SK-N-SH (cell line): Measurements from ENCODE around the gene SLC7A7. TPM values are rescaled to one million over a fixed set of nuclear protein-coding genes. Genes with fewer than 3 reads are reported as not detected.

Source experiments
- CTCF ChIA-PET: fragments of 300-600, 350-600 bp; formaldehyde crosslinking; extraction: SDS; loops from one replicate; lab custom pipeline; 2021; lab: Yijun Ruan, JAX
- POLR2A ChIA-PET: fragments of 350-600 bp; sonication (Branson Sonifier 250); formaldehyde crosslinking; extraction: SDS; loops from one replicate; lab custom pipeline; 2020; ENCODE audit warnings: antibody characterized with exemption, inconsistent platforms; lab: Yijun Ruan, JAX
- DNase-seq: peaks from one replicate; pipeline ENCODE4 v3.0.0; 2012
- H2AFZ ChIP-seq: fragments of 200-600 bp; sonication (generic); 2 replicates; pipeline ENCODE4 v1.8.1; 2016; ENCODE audit warnings: antibody characterized with exemption, mild to moderate bottlenecking, low read depth
- H3F3A ChIP-seq: fragments of 200-600 bp; sonication (generic); replicated peaks from 2 replicates; pipeline ENCODE3; 2016; ENCODE audit warnings: antibody characterized with exemption, mild to moderate bottlenecking; ENCODE audit not compliant: insufficient read depth
- H3K27ac ChIP-seq, 2 experiments: fragments of 200-500 bp in 1 of 2; fragments of 200-600 bp in 1 of 2; sonication (Bioruptor generic) in 1 of 2; sonication (generic), shearing (Covaris generic) in 1 of 2; 2 replicates each; pipeline versions ENCODE4 v1.5.1 to v1.6.1; 2014 to 2016; ENCODE audit warnings: low read depth in 2 of 2, inconsistent platforms in 1 of 2, low read length in 1 of 2, mild to moderate bottlenecking in 1 of 2, mixed read lengths in 1 of 2
- H3K27me3 ChIP-seq: fragments of 200-600 bp; sonication (generic), shearing (Covaris generic); 2 replicates; pipeline ENCODE4 v1.6.1; 2016; ENCODE audit warnings: mixed run types; ENCODE audit not compliant: insufficient read depth
- H3K36me3 ChIP-seq, 2 experiments: fragments of 200-500 bp in 1 of 2; fragments of 200-600 bp in 1 of 2; sonication (Bioruptor generic) in 1 of 2; sonication (generic) in 1 of 2; replicated peaks in 1 of 2; 2 replicates each; pipeline versions ENCODE3 to v1.5.1; 2014 to 2016; ENCODE audit warnings: low read length in 1 of 2, mild to moderate bottlenecking in 1 of 2; ENCODE audit not compliant: insufficient read depth in 2 of 2, control insufficient read depth in 1 of 2
- H3K4me1 ChIP-seq, 2 experiments: fragments of 200-500 bp in 1 of 2; fragments of 200-600 bp in 1 of 2; sonication (Bioruptor generic) in 1 of 2; sonication (generic), shearing (Covaris generic) in 1 of 2; 2 replicates each; pipeline versions ENCODE4 v1.5.1 to v1.6.1; 2014 to 2016; ENCODE audit warnings: low read depth in 1 of 2, low read length in 1 of 2, mixed run types in 1 of 2; ENCODE audit not compliant: insufficient read depth in 2 of 2, control insufficient read depth in 1 of 2
- H3K4me2 ChIP-seq: fragments of 200-600 bp; sonication (generic), shearing (Covaris generic); 2 replicates; pipeline ENCODE4 v1.6.1; 2017; ENCODE audit warnings: mixed run types
- H3K4me3 ChIP-seq, 2 experiments: fragments of 200-500 bp in 1 of 2; fragments of 200-600 bp in 1 of 2; sonication (Bioruptor generic) in 1 of 2; sonication (generic), shearing (Covaris generic) in 1 of 2; 2 replicates each; pipeline versions ENCODE4 v1.5.1 to v1.8.1; 2014 to 2016; ENCODE audit warnings: low read depth in 2 of 2, inconsistent platforms in 1 of 2, low read length in 1 of 2, mild to moderate bottlenecking in 1 of 2, mixed read lengths in 1 of 2, moderate library complexity in 1 of 2
- H3K79me2 ChIP-seq: fragments of 200-600 bp; sonication (generic); 2 replicates; pipeline ENCODE4 v1.8.1; 2017; ENCODE audit warnings: mild to moderate bottlenecking; ENCODE audit not compliant: insufficient read depth
- H3K9ac ChIP-seq: fragments of 200-600 bp; sonication (generic); 2 replicates; pipeline ENCODE4 v1.6.1; 2017; ENCODE audit warnings: mixed run types
- H3K9me2 ChIP-seq: fragments of 200-600 bp; sonication (generic); 2 replicates; pipeline ENCODE4 v1.6.1; 2017; ENCODE audit warnings: mixed run types
- H3K9me3 ChIP-seq: fragments of 200-600 bp; sonication (generic); 2 replicates; pipeline ENCODE4 v1.6.1; 2017; ENCODE audit warnings: mixed run types, mild to moderate bottlenecking, moderate library complexity
- H4K20me1 ChIP-seq: fragments of 200-600 bp; sonication (generic); 2 replicates; pipeline ENCODE4 v1.6.1; 2017; ENCODE audit warnings: mild to moderate bottlenecking, mixed run types; ENCODE audit not compliant: insufficient read depth
- CHD2 ChIP-seq: fragments of 150-350 bp; IDR thresholded peaks from 2 replicates; pipeline ENCODE4 v1.6.1; 2018; ENCODE audit warnings: low read length; ENCODE audit not compliant: partially characterized antibody
- CTCF ChIP-seq: fragments of 200-600 bp; sonication (generic); IDR thresholded peaks from 2 replicates; pipeline ENCODE4 v1.6.1; 2017; ENCODE audit warnings: antibody characterized with exemption, mild to moderate bottlenecking, moderate library complexity
- EZH2phosphoT487 ChIP-seq: fragments of 200-600 bp; sonication (generic); IDR thresholded peaks from 2 replicates; pipeline ENCODE4 v1.6.1; 2017; ENCODE audit warnings: low read depth, mixed run types, mild to moderate bottlenecking, antibody characterized with exemption, moderate library complexity, borderline replicate concordance
- FOXJ3 ChIP-seq: sonication (generic); formaldehyde crosslinking; IDR thresholded peaks from 2 replicates; pipeline ENCODE4 v1.5.1; 2020; ENCODE audit warnings: mild to moderate bottlenecking, missing genetic modification reagents
- FOXM1 ChIP-seq: IDR thresholded peaks from 2 replicates; pipeline ENCODE4 v1.4.0; 2012; ENCODE audit warnings: low read depth, mild to moderate bottlenecking
- GABPA ChIP-seq: IDR thresholded peaks from 2 replicates; pipeline ENCODE4 v1.4.0; 2012; ENCODE audit warnings: low read depth, mild to moderate bottlenecking
- MEF2A ChIP-seq: IDR thresholded peaks from 2 replicates; pipeline ENCODE4 v1.4.0; 2012; ENCODE audit warnings: low read depth, borderline replicate concordance
- NFIC ChIP-seq: IDR thresholded peaks from 2 replicates; pipeline ENCODE4 v1.4.0; 2012; ENCODE audit warnings: borderline replicate concordance
- NRF1 ChIP-seq: IDR thresholded peaks from 2 replicates; pipeline ENCODE4 v1.6.1; 2012; ENCODE audit warnings: low read depth, mild to moderate bottlenecking, low read length
- PBX3 ChIP-seq: IDR thresholded peaks from 2 replicates; pipeline ENCODE4; 2012
- POLR2AphosphoS5 ChIP-seq: IDR thresholded peaks from 2 replicates; pipeline ENCODE4 v1.6.1; 2012; ENCODE audit warnings: low read depth, low read length
- RAD21 ChIP-seq: IDR thresholded peaks from 2 replicates; pipeline ENCODE4 v1.6.1; 2012; ENCODE audit warnings: mild to moderate bottlenecking, low read length
- REST ChIP-seq: IDR thresholded peaks from 2 replicates; pipeline ENCODE4 v1.6.1; 2012; ENCODE audit warnings: mild to moderate bottlenecking, low read depth, low read length, moderate library complexity
- RFX5 ChIP-seq: IDR thresholded peaks from 2 replicates; pipeline ENCODE4 v1.6.1; 2012; ENCODE audit warnings: mild to moderate bottlenecking, improper control_type of control experiment, low read length
- RXRA ChIP-seq: IDR thresholded peaks from 2 replicates; pipeline ENCODE4 v1.4.0; 2012; ENCODE audit warnings: low read depth, mild to moderate bottlenecking, borderline replicate concordance
- SMC3 ChIP-seq: IDR thresholded peaks from 2 replicates; pipeline ENCODE4 v1.6.1; 2012; ENCODE audit warnings: low read depth, low read length, improper control_type of control experiment
- TEAD4 ChIP-seq: IDR thresholded peaks from 2 replicates; pipeline ENCODE4 v1.4.0; 2012; ENCODE audit warnings: mild to moderate bottlenecking, borderline replicate concordance; ENCODE audit not compliant: insufficient read depth
- WGBS: methylation state at CpG from one replicate; pipeline ENCODE4 v1.1.6; 2017; ENCODE audit warnings: low lambda C conversion rate; 5-methylcytosine and 5-hydroxymethylcytosine counted together
- polyA plus RNA-seq, 3 experiments: library from polyadenylated mRNA; depleted of rRNA; stranded (reverse); fragments of >200 nt; gene quantifications; 2 replicates each; pipeline ENCODE4 v1.2.3, GENCODE V29; 2012

SLC7A7 gene
- polyA plus RNA-seq, 1 of the 3 experiments (the other 2 are of a cell fraction), result 0.30 TPM

GRCh38 chr14:22802860-22803686, 12.2 kb downstream of the SLC7A7 start:
- no peak for DNase-seq
- no peak overlapping the region for H3K27ac ChIP-seq
- no peaks in the 10 kb centered on the region for H4K20me1 ChIP-seq
- H3K36me3 ChIP-seq, result no peaks in the 10 kb centered on the region
- ChIA-PET CTCF (interaction anchor here (1.0 to 2.0 kb wide), 2 partner anchors 20 to 50 kb away, joined by 3 to 7 read pairs; no protein-coding TSS in a partner anchor), POLR2A (no interaction called here)
- TF ChIP-seq CTCF (no peak), GABPA (no peak), PBX3 (no peak), NFIC (no peak), SMC3 (no peak), POLR2AphosphoS5 (no peak), RFX5 (no peak), RAD21 (no peak), MEF2A (no peak), FOXM1 (no peak), CHD2 (no peak), TEAD4 (no peak)
- H3K27me3 ChIP-seq, result peaks cover 68% of the 10 kb centered on the region
- H3K9ac ChIP-seq, result no peak overlapping the region
- H3K9me3 ChIP-seq, result no peaks in the 10 kb centered on the region
- no peak overlapping the region for H3K4me3 ChIP-seq
- no peaks in the 10 kb centered on the region for H3K4me1 ChIP-seq
- no peaks in the 10 kb centered on the region for H3K9me2 ChIP-seq
- no peak overlapping the region for H3K4me2 ChIP-seq
- H3F3A ChIP-seq, result no peaks in the 10 kb centered on the region
- no peaks in the 10 kb centered on the region for H3K79me2 ChIP-seq
- 30% methylated on average over 12 of the region's 12 CpGs for WGBS
- no peak overlapping the region for H2AFZ ChIP-seq

- Histone ChIP-seq H4K20me1 (no peaks in the 10 kb centered on the region), H3K27ac (no peak overlapping the region), H3K9me3 (no peaks in the 10 kb centered on the region), H3K4me3 (no peak overlapping the region), H3K4me2 (no peak overlapping the region), H3K27me3 (peaks cover 71% of the 10 kb centered on the region), H3K79me2 (no peaks in the 10 kb centered on the region), H3F3A (no peaks in the 10 kb centered on the region), H2AFZ (no peak overlapping the region), H3K9me2 (no peaks in the 10 kb centered on the region), H3K4me1 (no peaks in the 10 kb centered on the region), H3K36me3 (no peaks in the 10 kb centered on the region), H3K9ac (no peak overlapping the region)
- no peak for DNase-seq
- CTCF ChIA-PET, result interaction anchor here (2.0 kb wide), 1 partner anchor 21 kb away, joined by 7 read pairs; no protein-coding TSS in a partner anchor
- 38% methylated on average over 8 of the region's 8 CpGs for WGBS
- POLR2A ChIA-PET, result no interaction called here
- TF ChIP-seq PBX3, result no peak
- no peak for TF ChIP-seq FOXJ3 (CRISPR knock-in tag)
- TF ChIP-seq TEAD4, result no peak
- TF ChIP-seq REST, result no peak
- TF ChIP-seq EZH2phosphoT487, result no peak
- TF ChIP-seq RAD21, result no peak
- no peak for TF ChIP-seq NRF1
- TF ChIP-seq CHD2, result no peak
- TF ChIP-seq RXRA, result no peak
These were observed 13.5 kb downstream of the SLC7A7 start for GRCh38 chr14:22801716-22802115.
